GM08714 (cell line): Measurements from ENCODE around the gene MYO1G.

ENCODE experiments used
- H3K4me3 ChIP-seq: fragments of 200-500 bp; sonication (Bioruptor generic); 2 replicates; pipeline ENCODE4 v1.5.1; 2014; ENCODE audit warnings: mild to moderate bottlenecking, low read length, inconsistent platforms
- ZNF274 ChIP-seq: IDR thresholded peaks from 2 replicates; pipeline ENCODE4 v1.6.1; 2012; ENCODE audit warnings: mild to moderate bottlenecking, low read depth, low read length

MYO1G gene

GRCh38 chr7:44977959-44978335 lies 868 bp downstream of the MYO1G start:
- no peak for TF ChIP-seq ZNF274
- peak overlapping the region; percentile 77 for H3K4me3 ChIP-seq

GRCh38 chr7:44977304-44977958 lies 1.4 kb downstream of the MYO1G start:
- peak overlapping the region; percentile 77 for H3K4me3 ChIP-seq
- TF ChIP-seq ZNF274: no peak

- no peak for TF ChIP-seq ZNF274
- H3K4me3 ChIP-seq: peak overlapping the region; percentile 77; the same call in 1 of the 2 replicates
Observed at GRCh38 chr7:44976746-44977196, 2.0 kb downstream of the MYO1G start.

- H3K4me3 ChIP-seq: peak overlapping the region; percentile 77; the same call in 1 of the 2 replicates
- no peak for TF ChIP-seq ZNF274
Observed at GRCh38 chr7:44976040-44976745, 2.6 kb downstream of the MYO1G start.

- TF ChIP-seq ZNF274: no peak
- no peak overlapping the region for H3K4me3 ChIP-seq
Observed at GRCh38 chr7:44975331-44976039, 3.3 kb downstream of the MYO1G start.

DNA sequence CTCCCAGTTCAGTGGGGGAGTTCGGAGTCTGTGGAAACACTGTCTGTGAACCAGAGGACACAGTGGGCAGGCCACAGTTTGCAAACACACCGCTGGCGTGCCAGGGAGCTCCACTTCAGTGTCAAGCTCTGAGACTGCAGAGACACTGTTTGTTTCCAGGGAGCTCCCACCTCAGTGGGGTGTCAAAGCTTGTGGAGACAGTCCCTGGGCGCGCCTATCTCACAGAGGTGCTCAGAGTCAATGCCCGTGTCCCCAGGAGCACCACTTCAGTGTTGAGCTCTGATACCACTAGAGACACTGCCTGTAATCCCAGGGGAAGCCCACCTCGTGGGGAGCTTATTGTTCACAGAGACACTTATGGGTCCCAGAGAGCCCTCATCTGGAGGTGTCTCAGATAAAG lies 4.3 kb downstream of the MYO1G start:
- TF ChIP-seq ZNF274: no peak
- no peak overlapping the region for H3K4me3 ChIP-seq

- TF ChIP-seq ZNF274: no peak
- H3K4me3 ChIP-seq: no peak overlapping the region
Observed at GRCh38 chr7:44973610-44974401, 5.0 kb downstream of the MYO1G start.

DNA sequence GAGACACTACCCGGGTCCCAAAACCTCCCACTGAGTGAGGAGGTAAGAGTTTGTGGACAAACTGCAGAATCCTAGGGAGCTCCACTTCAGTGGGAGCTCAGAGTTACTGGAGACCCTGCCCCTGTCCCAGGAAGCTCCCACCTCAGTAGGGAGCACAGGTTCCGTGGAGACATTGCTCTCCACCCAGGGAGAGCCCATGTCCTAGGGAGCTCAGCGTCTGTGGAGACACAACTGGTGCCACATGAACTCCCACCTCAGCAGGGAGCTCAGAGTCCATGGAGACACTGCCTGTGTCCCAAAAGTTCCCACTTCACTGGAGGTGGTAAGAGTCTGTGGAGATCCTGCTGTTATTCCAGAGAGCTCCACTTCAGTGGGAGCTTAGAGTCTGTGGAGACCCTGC lies 6.3 kb downstream of the MYO1G start:
- no peak overlapping the region for H3K4me3 ChIP-seq
- TF ChIP-seq ZNF274: no peak

DNA sequence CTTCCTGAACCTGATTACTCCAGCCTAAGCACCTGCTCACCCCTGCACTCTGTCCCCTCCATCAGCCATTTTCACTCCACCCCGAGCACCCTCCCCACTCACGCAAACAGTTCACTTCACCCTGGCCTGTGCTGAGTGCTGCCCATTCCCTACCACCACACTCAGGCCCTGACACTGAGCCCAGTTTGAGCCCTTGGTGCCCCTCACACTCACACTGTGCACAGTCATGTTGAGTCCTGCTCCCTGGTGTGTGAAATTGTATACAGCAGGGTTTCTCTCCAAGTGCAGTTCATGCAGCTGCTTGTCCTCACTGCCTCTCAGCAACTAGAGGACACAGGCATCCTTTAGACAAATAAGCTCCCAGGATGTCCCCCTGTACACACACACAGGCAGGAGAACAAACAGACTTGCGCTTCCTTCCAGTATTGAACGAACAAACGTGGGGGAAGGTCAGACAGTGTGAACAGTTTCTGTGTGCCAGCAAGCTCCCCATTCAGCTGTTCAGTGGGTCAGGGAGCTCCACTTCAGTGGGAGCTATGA lies 6.8 kb downstream of the MYO1G start:
- no peak overlapping the region for H3K4me3 ChIP-seq
- no peak for TF ChIP-seq ZNF274

DNA sequence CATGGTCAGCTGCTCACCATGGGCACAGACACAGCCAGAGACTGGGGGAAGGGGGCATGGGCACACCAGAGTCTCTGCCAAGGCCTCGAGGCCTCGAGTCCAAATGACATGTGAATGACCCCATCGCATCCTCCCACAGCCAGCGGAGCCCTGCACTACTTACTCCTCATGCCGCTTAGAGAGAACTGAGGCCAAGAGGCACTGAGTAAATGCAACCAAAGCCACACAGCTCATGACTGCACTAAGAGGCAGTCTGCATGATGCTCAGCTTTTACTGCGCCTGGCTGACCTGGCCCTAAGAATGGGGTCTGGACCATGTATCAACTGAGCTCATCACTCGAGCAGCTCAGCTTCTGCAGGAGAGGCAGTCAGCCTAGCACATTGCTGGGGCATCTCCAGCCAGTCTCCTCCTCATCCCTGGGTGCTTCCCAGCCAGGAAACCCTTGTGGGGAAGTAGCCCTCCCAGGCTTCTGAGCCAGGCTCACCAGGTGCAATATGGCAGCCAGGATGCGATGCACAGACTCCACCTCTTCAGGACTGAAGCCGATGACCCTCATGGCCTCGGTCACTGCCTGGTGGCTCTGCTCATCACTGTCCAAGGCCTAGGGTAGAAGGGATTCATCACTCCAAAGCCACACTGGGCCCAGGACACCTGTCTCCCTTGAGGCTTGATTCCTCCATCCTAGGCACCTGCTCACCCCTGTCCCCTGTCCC lies 7.5 kb downstream of the MYO1G start:
- no peak overlapping the region for H3K4me3 ChIP-seq
- no peak for TF ChIP-seq ZNF274

- no peak overlapping the region for H3K4me3 ChIP-seq
- no peak for TF ChIP-seq ZNF274
Observed at GRCh38 chr7:44970523-44971051, 8.2 kb downstream of the MYO1G start.

GRCh38 chr7:44969701-44970522 lies 8.9 kb downstream of the MYO1G start:
- no peak for TF ChIP-seq ZNF274
- no peak overlapping the region for H3K4me3 ChIP-seq
